Glutamatergic neuron (in vitro differentiated cells): ENCODE data around the gene RIMS4. TPM values are rescaled to one million over a fixed set of nuclear protein-coding genes. Genes with fewer than 3 reads are reported as not detected.
"Not testable (repeated sequence)": the region's sequence is repeated elsewhere in the genome, so short reads cannot be mapped to it uniquely, and the experiment has no call there.

Source experiments
- DNase-seq: peaks from one replicate; pipeline ENCODE4 v3.0.0; 2022
- H3K27ac Mint-ChIP-seq: one replicate; pipeline ENCODE4 v1.8.0; 2020; ENCODE audit warnings: mild to moderate bottlenecking, mixed read lengths, inconsistent platforms; ENCODE audit not compliant: unreplicated experiment
- H3K27me3 Mint-ChIP-seq: one replicate; pipeline ENCODE4 v1.8.0; 2020; ENCODE audit warnings: mild to moderate bottlenecking, moderate library complexity, mixed read lengths, inconsistent platforms; ENCODE audit not compliant: unreplicated experiment
- H3K36me3 Mint-ChIP-seq: one replicate; pipeline ENCODE4 v1.8.0; 2020; ENCODE audit warnings: mild to moderate bottlenecking, mixed read lengths, inconsistent platforms; ENCODE audit not compliant: unreplicated experiment
- H3K4me1 Mint-ChIP-seq: one replicate; pipeline ENCODE4 v1.8.0; 2020; ENCODE audit warnings: mild to moderate bottlenecking, low read depth, mixed read lengths, inconsistent platforms; ENCODE audit not compliant: unreplicated experiment
- H3K4me3 Mint-ChIP-seq: one replicate; pipeline ENCODE4 v1.8.0; 2020; ENCODE audit warnings: mild to moderate bottlenecking, mixed read lengths, inconsistent platforms; ENCODE audit not compliant: unreplicated experiment
- H3K9me3 Mint-ChIP-seq: one replicate; pipeline ENCODE4 v1.8.0; 2020; ENCODE audit warnings: mild to moderate bottlenecking, moderate library complexity, mixed read lengths, inconsistent platforms; ENCODE audit not compliant: unreplicated experiment
- CTCF ChIP-seq: fragments of 200-600 bp; sonication (generic); IDR thresholded peaks from one replicate; pipeline ENCODE4 v1.5.0; 2021; ENCODE audit not compliant: partially characterized antibody, unreplicated experiment
- total RNA-seq: library from RNA; stranded (reverse); fragmentation: NEBNext Ultra II Directional; extraction: Animal tissue kit (Norgen Biotek cat#: 25700); gene quantifications from one replicate; pipeline ENCODE4 v1.2.1, GENCODE V29; 2021; ENCODE audit not compliant: unreplicated experiment

RIMS4 gene
- total RNA-seq, 1 donor from 2014 or later: 96.1 TPM

- peaks cover 6% of the 10 kb centered on the region for H3K36me3 Mint-ChIP-seq
- no peak for DNase-seq
- H3K4me3 Mint-ChIP-seq: no peak overlapping the region
- no peak for TF ChIP-seq CTCF
- peaks cover 1% of the 10 kb centered on the region for H3K27me3 Mint-ChIP-seq
- no peaks in the 10 kb centered on the region for H3K4me1 Mint-ChIP-seq
- H3K9me3 Mint-ChIP-seq: no peaks in the 10 kb centered on the region
- no peak overlapping the region for H3K27ac Mint-ChIP-seq
Measured at GRCh38 chr20:44827401-44827800, 17.1 kb upstream of the RIMS4 start.

- H3K4me3 Mint-ChIP-seq, H3K36me3 Mint-ChIP-seq, H3K27me3 Mint-ChIP-seq, H3K27ac Mint-ChIP-seq, DNase-seq, H3K9me3 Mint-ChIP-seq, H3K4me1 Mint-ChIP-seq: not testable (repeated sequence)
Measured at GRCh38 chr20:44821576-44821975, 11.2 kb upstream of the RIMS4 start.

GRCh38 chr20:44819936-44820335, 9.6 kb upstream of the RIMS4 start:
- DNase-seq: no peak
- no peak for TF ChIP-seq CTCF
- Mint-ChIP-seq H3K9me3 (no peaks in the 10 kb centered on the region), H3K36me3 (no peaks in the 10 kb centered on the region), H3K4me3 (no peak overlapping the region), H3K4me1 (peaks cover 9% of the 10 kb centered on the region), H3K27me3 (no peaks in the 10 kb centered on the region), H3K27ac (no peak overlapping the region)

GRCh38 chr20:44817143-44817910, 7.0 kb upstream of the RIMS4 start:
- TF ChIP-seq CTCF: no peak
- Mint-ChIP-seq H3K36me3 (no peaks in the 10 kb centered on the region), H3K27me3 (no peaks in the 10 kb centered on the region), H3K27ac (no peak overlapping the region), H3K4me1 (peaks cover 9% of the 10 kb centered on the region), H3K4me3 (no peak overlapping the region), H3K9me3 (no peaks in the 10 kb centered on the region)
- no peak for DNase-seq

- H3K4me3 Mint-ChIP-seq: no peak overlapping the region
- no peaks in the 10 kb centered on the region for H3K36me3 Mint-ChIP-seq
- H3K4me1 Mint-ChIP-seq: peaks cover 18% of the 10 kb centered on the region
- peaks cover 5% of the 10 kb centered on the region for H3K9me3 Mint-ChIP-seq
- TF ChIP-seq CTCF: no peak
- H3K27me3 Mint-ChIP-seq: peaks cover 9% of the 10 kb centered on the region
- no peak for DNase-seq
- no peak overlapping the region for H3K27ac Mint-ChIP-seq
Measured at GRCh38 chr20:44814937-44815336, 4.6 kb upstream of the RIMS4 start.
